CD4-positive, alpha-beta T cell treated with Interleukin-17A for 4 hours (primary cell): Measurements from ENCODE around the gene CAMK2D.

Source experiments
- DNase-seq: peaks from one replicate; pipeline ENCODE4 v3.0.0-alpha.2; 2020; ENCODE audit warnings: mixed read lengths

Gene CAMK2D

GRCh38 chr4:113420938-113421337 lies 340.6 kb downstream of the CAMK2D start:
- DNase-seq, result no peak

GRCh38 chr4:113419631-113420030 lies 341.9 kb downstream of the CAMK2D start:
- no peak for DNase-seq

- no peak for DNase-seq
Observed at GRCh38 chr4:113411496-113411938, 350.0 kb downstream of the CAMK2D start.

- DNase-seq, result no peak
Observed at GRCh38 chr4:113410686-113411085, 350.9 kb downstream of the CAMK2D start.

GRCh38 chr4:113409181-113409580 lies 352.4 kb downstream of the CAMK2D start:
- no peak for DNase-seq

- no peak for DNase-seq
Observed at GRCh38 chr4:113407409-113407808, 354.1 kb downstream of the CAMK2D start.

GRCh38 chr4:113406723-113407016 lies 354.9 kb downstream of the CAMK2D start:
- DNase-seq, result no peak

- DNase-seq, result no peak
Observed at GRCh38 chr4:113405874-113406722, 355.4 kb downstream of the CAMK2D start.

GRCh38 chr4:113404841-113405240 lies 356.7 kb downstream of the CAMK2D start:
- DNase-seq, result no peak

- DNase-seq, result no peak
Observed at GRCh38 chr4:113404167-113404571, 357.4 kb downstream of the CAMK2D start.
